Ascending aorta (tissue), 2 donors: Measurements from ENCODE around the gene NCK2. TPM values are rescaled to one million over a fixed set of nuclear protein-coding genes. Genes with fewer than 3 reads are reported as not detected.

Source experiments
- DNase-seq, 2 donors: peaks; one replicate each; pipeline ENCODE4 v3.0.0-alpha.2; 2019; ENCODE audit warnings: low spot score in 2 of 2
- H3K27ac ChIP-seq, 2 donors: fragments of 200-600 bp; sonication (generic); one replicate each; pipeline ENCODE4 v1.5.1; 2016 to 2017; ENCODE audit warnings: mild to moderate bottlenecking in 1 of 2
- H3K27me3 ChIP-seq: fragments of 200-600 bp; sonication (generic); one replicate; pipeline ENCODE4 v1.5.1; 2017
- H3K36me3 ChIP-seq, 2 donors: fragments of 200-600 bp; sonication (generic); one replicate each; pipeline ENCODE4 v1.5.1; 2016
- H3K4me1 ChIP-seq, 2 donors: fragments of 200-600 bp; sonication (generic); one replicate each; pipeline ENCODE4 v1.5.1; 2016 to 2017; ENCODE audit warnings: mild to moderate bottlenecking in 1 of 2
- H3K4me3 ChIP-seq, 2 donors: fragments of 200-600 bp; sonication (generic); one replicate each; pipeline ENCODE4 v1.5.1; 2016 to 2017; ENCODE audit warnings: mild to moderate bottlenecking in 1 of 2
- H3K9me3 ChIP-seq, 2 donors: fragments of 200-600 bp; sonication (generic); one replicate each; pipeline ENCODE4 v1.5.1; 2016
- intact Hi-C: fragments of 100-400 bp; cut with DNase I; formaldehyde crosslinking; loops from one replicate; pipeline ENCODE4 v1.15.1; 2023
- total RNA-seq: library from RNA; depleted of rRNA; stranded (reverse); fragments of >200 nt; gene quantifications from one replicate; pipeline ENCODE4 v1.1.0, GENCODE V29; 2016
- TF ChIP-seq, protein P1 (sequence below), 3 experiments: fragments of 200-600 bp in 2 of 3; fragments of 450-650 bp in 1 of 3; sonication (generic) in 2 of 3; IDR thresholded peaks; one replicate each; pipeline ENCODE4 v1.5.1; 2016 to 2019; ENCODE audit warnings: antibody characterized with exemption in 3 of 3, mild to moderate bottlenecking in 1 of 3, moderate library complexity in 1 of 3

NCK2 gene
- total RNA-seq, 1 donor from 2014 or later = 57.6 TPM

- H3K9me3 ChIP-seq = no peaks in the 10 kb centered on the region
- no peaks in the 10 kb centered on the region for H3K27me3 ChIP-seq
- intact Hi-C loops = no loop called here
- TF ChIP-seq, protein P1, sequence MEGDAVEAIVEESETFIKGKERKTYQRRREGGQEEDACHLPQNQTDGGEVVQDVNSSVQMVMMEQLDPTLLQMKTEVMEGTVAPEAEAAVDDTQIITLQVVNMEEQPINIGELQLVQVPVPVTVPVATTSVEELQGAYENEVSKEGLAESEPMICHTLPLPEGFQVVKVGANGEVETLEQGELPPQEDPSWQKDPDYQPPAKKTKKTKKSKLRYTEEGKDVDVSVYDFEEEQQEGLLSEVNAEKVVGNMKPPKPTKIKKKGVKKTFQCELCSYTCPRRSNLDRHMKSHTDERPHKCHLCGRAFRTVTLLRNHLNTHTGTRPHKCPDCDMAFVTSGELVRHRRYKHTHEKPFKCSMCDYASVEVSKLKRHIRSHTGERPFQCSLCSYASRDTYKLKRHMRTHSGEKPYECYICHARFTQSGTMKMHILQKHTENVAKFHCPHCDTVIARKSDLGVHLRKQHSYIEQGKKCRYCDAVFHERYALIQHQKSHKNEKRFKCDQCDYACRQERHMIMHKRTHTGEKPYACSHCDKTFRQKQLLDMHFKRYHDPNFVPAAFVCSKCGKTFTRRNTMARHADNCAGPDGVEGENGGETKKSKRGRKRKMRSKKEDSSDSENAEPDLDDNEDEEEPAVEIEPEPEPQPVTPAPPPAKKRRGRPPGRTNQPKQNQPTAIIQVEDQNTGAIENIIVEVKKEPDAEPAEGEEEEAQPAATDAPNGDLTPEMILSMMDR (IDR thresholded peaks at IDR 0.05) = no peak
- no peak overlapping the region for H3K4me3 ChIP-seq
- DNase-seq = no peak
- no peak overlapping the region for H3K27ac ChIP-seq
- peaks cover 7 to 27% of the 10 kb centered on the region in 2 donors for H3K4me1 ChIP-seq
- H3K36me3 ChIP-seq = peaks cover 0 to 8% of the 10 kb centered on the region in 2 donors
These were observed 70.7 kb downstream of the NCK2 start for GRCh38 chr2:105815401-105815800.

DNA sequence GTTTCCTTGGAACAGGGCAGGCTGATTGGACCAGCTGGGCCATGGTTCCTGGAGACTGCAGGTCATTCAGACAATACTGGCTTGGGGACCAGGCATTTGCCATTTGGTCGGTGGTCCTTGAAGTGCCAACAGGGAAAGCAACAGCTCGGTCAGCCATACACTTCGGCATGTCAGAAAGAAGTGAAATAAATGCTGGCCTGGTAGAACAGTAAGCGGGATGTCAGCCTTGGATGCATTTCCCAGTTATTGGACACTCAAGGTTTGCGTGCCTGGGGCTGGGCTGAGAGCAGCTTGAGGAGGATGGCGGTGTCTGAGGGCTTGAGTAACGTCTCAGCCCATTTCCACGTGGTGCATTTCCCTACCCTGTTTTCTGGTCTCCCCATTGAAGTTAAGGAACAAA is 75.4 kb downstream of the NCK2 start:
- no peak overlapping the region for H3K27ac ChIP-seq
- TF ChIP-seq, protein P1 (IDR thresholded peaks at IDR 0.05) = no peak
- DNase-seq = no peak
- no peaks in the 10 kb centered on the region for H3K27me3 ChIP-seq
- intact Hi-C loops = loop anchor here (5.0 kb wide), 1 partner anchor 37 kb away; no protein-coding TSS in a partner anchor
- peaks cover 0 to 8% of the 10 kb centered on the region in 2 donors for H3K4me1 ChIP-seq
- no peak overlapping the region for H3K4me3 ChIP-seq
- H3K36me3 ChIP-seq = peaks cover 0 to 8% of the 10 kb centered on the region in 2 donors
- no peaks in the 10 kb centered on the region for H3K9me3 ChIP-seq

- peaks cover 0 to 8% of the 10 kb centered on the region in 2 donors for H3K4me1 ChIP-seq
- intact Hi-C loops = loop anchor here (5.0 kb wide), 1 partner anchor 37 kb away; no protein-coding TSS in a partner anchor
- no peak for DNase-seq
- no peaks in the 10 kb centered on the region for H3K27me3 ChIP-seq
- no peak overlapping the region for H3K4me3 ChIP-seq
- peaks cover 0 to 8% of the 10 kb centered on the region in 2 donors for H3K36me3 ChIP-seq
- TF ChIP-seq, protein P1 (IDR thresholded peaks at IDR 0.05) = no peak
- no peak overlapping the region for H3K27ac ChIP-seq
- H3K9me3 ChIP-seq = no peaks in the 10 kb centered on the region
These were observed 76.0 kb downstream of the NCK2 start for GRCh38 chr2:105820691-105821090.

DNA sequence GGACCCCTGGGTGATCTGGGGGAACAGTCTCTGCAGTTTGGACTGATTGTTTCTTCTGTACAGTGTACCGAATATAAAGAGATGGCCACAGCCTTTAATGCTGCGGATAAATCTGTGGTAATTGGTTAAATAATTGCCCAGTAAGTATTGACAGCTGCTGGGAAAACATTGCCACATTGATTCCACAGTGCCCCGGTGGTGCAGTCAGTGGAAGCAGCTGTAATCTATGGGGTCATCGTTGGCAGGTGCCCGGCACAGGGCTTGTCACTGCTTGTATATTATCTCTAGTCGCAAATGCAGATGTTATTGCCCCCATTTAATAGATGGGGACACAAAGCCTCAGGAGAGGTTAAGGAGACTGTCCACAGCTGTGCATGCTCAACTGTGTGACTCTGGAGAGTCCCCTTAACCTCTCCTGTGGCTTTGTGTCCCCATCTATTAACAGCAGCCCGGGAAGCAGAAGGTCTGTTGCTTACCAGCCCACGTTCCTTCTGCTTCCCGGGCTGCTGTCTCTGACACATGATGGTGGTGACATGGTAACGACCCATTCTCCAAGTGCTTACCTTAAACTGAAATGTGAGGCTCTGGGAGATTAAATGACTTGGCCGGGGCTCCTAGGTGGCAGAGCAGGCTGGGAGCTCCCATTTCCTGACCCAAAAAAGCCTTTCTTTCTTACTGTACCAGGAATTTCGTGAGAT is 76.9 kb downstream of the NCK2 start:
- H3K4me3 ChIP-seq = no peak overlapping the region
- TF ChIP-seq, protein P1 (IDR thresholded peaks at IDR 0.05) = no peak
- H3K4me1 ChIP-seq = peaks cover 0 to 8% of the 10 kb centered on the region in 2 donors
- no peaks in the 10 kb centered on the region for H3K9me3 ChIP-seq
- H3K27ac ChIP-seq = no peak overlapping the region
- H3K36me3 ChIP-seq = peaks cover 0 to 8% of the 10 kb centered on the region in 2 donors
- DNase-seq = no peak
- intact Hi-C loops = loop anchor here (5.0 kb wide), 1 partner anchor 36 kb away; no protein-coding TSS in a partner anchor
- H3K27me3 ChIP-seq = no peaks in the 10 kb centered on the region

GRCh38 chr2:105822186-105822585 is 77.5 kb downstream of the NCK2 start:
- TF ChIP-seq, protein P1 (IDR thresholded peaks at IDR 0.05) = no peak
- no peak overlapping the region for H3K4me3 ChIP-seq
- no peak overlapping the region for H3K27ac ChIP-seq
- no peak for DNase-seq
- H3K4me1 ChIP-seq = peaks cover 0 to 8% of the 10 kb centered on the region in 2 donors
- H3K9me3 ChIP-seq = no peaks in the 10 kb centered on the region
- no peaks in the 10 kb centered on the region for H3K27me3 ChIP-seq
- intact Hi-C loops = loop anchor here (5.0 kb wide), 1 partner anchor 35 kb away; no protein-coding TSS in a partner anchor
- H3K36me3 ChIP-seq = peaks cover 0 to 3% of the 10 kb centered on the region in 2 donors
